ENCODE measurements around the gene RALGPS1.

RALGPS1 gene

DNA sequence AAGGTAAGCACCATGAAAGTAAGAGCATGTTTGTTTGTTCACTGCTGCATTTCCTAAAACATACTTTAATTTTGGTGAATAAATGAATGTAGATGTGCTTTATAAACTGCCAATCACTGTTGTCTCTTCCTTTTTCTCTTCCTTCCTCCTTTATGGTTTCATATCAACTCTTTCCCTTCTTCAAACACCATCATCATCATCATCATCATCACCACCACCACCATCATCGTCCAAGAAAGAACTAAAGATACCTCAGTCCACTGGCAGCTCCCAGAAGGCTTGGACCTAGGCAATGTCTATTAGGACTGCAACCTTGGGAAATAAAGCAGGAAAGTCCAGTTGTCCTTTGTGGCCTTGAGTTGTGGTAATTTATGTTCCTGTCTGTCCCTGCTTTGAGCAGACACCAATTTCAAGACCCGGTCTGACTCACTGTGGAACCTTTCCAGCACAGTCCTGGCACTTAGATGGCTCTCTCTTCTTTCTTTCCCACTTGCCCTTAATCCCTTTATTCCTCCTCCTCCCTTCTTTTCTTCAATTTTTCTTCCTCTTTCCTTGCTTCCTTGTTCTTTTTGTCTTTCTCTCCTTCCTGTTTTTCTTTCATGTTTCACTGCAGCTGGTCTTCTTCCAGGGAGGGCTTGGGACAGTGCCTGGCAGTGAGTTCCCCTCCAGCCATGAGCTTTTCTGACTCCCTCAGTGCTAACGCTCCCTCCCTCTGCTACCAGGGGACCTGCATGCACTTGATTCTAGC, 108.5 kb downstream of the RALGPS1 start:
- DNase-seq, result no peak

DNA sequence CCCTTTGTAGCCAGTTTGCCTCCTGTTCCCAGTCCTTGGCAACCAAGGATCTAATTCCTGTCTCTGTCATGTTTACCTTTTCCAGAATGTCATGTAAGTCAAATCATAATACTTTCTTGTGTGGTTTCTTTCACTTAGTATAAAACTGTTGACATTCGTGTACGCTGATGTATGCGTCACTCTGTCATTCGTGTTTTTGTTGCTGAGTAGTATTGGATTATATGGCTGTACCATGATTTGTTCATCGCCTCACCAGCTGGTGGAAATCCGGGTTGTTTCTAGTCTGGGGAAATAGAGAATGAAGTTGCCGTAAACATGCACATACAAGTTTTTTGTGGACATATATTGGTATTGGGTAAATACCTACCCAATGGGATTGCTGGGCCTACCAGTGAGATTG, 110.5 kb downstream of the RALGPS1 start:
- no peak for DNase-seq

DNA sequence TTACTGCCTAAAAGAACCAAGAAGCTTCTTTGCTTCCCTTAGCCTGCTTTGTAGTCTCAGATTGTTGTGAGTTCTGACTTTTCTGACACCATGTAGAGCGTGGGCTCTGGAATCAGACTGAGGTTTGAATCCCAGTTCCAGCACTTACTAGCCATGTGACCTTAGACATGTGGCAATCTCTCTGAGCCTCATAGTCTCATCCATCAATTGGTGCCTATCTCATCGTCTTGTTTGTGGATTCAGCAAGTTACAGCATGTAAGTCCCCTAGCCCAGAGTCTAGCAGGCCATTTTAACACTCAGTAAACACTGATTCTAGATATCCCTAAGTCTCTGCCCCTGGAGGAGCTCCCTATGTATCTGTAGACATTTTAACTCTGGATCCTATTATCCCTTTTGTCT, 113.1 kb downstream of the RALGPS1 start:
- no peak for DNase-seq

DNA sequence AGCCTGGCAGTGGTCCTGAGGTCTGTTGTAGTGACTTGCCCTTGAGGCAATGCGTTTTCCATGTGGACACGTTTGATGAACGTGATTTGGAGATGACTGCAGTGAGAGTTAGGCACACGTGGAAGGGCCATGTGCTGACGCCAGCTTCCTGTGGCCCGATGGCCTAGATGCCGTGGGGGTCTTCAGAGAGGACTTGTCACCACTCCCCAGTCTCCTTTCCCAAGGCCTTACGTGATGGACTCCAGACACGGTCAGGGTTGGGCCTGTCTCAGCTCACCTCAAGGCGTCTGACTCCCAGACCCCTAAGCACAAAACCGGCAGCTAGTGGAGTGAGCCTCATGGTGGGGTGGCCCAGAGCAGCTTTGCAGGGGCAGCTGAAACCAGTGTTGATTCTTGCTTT, 115.0 kb downstream of the RALGPS1 start:
- no peak for DNase-seq

DNA sequence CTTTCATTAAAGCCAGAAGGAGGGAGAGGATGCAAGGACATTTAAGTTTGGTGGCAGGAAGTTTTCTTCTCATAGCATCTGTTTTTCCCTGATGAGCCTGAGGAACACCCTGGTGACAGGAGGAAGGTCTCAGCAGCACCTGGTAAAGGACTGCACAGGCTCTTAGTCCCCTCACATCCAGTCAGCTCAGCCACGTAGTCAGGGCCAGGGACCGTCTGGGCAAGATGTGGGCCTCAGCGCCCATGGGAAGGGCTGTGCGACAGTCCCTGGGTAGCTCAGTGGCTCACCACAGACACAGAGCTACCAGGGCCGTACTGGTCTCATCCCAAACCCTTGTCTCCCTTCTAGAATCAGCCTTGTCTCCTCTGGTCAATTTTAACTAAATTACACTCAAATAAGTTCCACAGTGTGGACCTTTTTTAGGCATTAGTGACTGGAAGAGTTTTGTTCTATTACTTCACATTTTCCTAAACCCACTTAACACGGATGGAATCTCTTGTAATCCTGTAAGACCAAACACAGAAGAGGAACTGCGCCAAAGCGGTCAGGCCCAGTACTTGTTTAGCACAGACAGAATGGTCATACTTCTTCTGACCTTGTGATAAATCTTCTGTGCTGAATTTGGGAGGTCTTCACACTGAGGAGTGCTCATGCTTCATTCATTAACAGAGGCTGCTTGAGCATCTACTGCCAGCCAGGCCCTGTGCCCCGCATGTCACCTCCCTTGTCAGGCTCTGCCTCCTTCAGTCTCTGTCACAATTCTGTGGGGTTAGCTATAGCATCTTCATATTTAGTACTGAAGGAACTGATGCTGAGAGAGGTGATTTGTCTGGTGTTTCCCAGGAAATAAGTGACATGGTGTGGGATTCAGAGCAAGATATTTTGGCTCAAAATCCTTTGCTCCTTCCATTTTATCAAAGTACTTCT, 116.5 kb downstream of the RALGPS1 start:
- no peak for DNase-seq

DNA sequence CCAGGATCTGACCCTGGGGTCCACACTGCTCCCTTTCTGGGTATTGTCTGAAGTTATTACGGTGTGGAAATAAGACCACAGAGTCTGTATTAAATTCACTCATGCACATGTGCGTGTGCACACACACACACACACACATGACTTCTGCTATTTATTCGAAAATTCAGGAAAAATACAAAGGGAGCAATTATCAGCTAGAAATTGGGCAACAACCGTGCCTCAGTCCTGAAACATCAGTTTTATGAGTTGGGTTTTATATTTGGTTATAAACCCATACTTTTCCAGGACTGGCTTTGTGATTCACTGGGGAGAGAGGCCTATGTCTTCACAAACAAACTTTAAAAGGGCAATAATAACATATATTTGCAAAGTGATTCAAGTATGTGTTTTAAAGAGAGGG, 117.7 kb downstream of the RALGPS1 start:
- no peak for DNase-seq

DNA sequence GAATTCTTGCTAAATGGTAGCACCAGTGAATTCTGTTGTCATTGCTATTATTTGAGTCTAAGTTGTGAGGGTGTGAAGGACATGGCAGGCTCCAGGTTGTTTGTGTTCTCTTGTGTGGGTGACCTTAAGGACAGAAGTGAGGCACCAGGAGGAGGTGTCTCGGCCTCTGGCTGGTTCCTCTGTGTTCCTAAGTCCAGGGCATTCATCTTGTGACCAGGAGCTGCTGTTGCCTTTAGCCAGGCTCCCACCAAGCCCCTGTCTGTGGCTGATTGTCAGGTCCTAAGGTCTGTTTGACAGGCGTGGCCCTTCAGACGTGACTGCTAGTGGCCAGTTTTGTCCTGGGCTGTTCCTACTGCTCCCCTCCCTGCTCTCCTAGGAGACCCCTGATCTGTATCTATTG, 118.5 kb downstream of the RALGPS1 start:
- no peak for DNase-seq

DNA sequence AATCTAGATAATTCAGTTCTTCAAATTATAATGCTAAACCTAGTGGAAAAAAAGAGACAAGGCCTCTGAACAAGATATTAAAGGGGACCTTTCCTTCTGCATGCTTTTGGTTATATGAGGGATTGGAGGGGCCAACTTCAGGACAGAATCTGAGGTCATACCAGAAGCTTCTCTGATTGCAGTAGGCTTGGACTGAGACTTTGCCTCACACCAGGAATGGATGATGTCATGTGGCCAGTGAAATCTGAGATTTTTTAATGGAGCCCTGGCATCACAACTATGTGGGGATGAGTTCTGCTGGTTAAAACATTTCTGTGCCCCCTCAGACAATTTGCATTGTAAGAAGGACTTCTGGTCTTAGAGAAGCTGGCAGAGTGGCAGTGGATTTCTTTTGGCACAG, 119.2 kb downstream of the RALGPS1 start:
- DNase-seq, result no peak

DNA sequence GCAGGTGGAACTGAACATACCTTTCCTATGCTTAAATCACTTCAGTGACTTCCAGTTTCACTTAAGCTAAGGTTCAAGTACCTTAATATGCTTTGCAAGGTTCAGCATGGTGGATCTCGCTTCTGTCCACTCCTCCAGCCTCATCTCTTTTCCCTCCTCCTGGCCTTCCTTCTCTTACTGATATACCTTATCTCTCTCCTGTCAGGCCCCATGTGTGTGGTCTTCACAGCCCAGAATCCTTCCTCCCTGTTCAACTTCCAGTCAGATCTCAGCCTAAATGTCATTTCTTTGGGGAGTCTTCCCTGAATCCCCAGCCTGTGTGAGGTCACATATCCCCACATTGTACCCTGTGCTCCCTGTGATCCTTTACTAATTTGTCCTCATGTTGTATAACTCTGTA, 120.1 kb downstream of the RALGPS1 start:
- DNase-seq, result no peak

DNA sequence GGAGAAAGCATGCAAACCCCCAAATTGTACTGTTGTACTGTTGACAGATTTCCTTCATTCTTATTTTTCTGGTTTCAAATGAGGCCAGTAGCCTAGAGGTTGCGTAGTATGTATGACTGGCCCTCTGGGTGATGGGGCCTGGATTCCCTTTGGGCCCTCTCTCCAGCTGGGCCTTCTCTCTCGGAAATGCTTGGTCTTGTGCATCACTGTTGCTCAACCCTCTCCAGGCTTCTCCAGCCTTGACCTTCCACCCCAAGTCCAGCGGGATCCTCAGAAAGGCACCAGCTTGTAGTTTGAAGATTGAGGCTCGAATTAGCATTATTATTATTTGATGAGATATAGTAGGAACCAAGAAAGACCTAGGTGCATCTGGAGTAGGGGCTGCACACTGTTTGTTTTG, 120.8 kb downstream of the RALGPS1 start:
- no peak for DNase-seq

DNA sequence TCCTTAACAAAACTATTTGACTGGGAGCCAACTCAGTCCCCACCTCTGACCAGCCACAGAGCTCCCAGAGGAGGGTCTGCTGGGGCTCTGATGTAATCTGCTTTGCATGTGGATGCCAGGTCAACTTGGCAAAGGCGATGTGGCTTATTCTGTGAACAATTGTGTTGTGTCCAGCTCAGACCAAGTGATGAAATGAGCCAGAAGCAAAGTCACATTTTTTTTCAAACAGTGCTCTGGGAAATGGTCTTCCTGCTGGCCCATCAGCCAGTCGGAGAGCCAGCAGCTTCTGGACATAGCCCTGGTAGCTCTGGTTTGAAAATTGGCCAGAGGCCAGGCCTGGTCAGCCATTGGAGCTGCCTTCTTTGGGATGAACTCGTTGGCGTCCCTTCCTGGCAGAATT, 121.4 kb downstream of the RALGPS1 start:
- DNase-seq, result no peak

DNA sequence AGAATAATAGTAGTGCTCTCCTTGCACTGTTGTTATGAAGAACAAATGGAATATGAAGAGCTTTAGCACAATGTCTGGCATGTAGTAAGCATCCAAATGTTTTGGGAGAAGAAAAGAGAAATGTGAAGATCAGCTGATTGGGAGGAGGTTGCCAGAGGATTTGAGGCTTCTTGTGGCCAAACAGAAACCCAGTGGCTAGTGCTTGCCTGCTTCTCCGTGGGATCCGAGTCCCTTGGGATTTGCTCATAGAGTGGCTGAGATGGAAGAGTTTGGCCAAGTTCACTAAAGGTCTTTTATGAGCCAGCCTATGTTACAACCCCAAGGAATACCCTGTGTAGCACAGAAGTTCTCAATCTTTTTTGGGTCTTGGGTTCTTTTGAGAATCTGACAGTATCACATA, 121.9 kb downstream of the RALGPS1 start:
- no peak for DNase-seq

DNA sequence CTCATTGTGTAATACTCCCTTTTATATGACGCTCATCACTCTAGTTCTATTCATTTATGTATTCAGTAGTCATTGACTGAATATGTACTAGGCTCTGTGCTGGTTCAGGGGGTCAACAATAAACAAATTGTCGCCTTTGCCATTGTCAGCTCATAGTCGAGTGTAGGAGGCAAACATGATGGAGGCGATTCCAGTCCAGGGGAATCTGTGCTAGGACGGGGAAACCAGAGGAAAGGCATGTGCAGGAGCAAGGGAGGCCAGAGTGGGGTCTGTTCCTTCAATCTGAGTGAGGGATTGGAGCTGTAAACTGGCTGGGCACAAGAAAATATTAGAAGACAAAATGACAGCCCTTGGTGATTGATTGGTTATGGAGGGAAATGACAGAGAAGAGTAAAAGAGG, 123.9 kb downstream of the RALGPS1 start:
- DNase-seq, result no peak

DNA sequence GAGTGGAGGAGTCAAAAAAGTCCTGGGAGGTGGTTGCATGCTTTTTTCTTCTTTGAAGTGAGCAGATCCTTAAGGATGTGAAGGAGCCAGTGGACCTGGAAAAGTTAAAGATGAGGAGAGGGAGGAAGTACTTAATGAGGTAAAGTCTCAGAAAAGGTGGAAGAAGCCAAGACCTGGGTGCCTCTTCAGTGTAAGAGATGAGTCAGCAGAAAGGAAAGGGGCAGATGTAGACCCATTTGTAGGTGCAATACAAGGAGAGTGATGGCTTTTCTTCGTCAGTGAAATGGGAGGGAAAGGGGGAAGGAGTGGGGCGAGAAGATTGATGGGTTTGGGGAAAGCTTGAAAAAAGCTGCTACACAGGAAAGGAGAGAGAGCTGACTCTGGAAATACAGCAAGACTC, 124.9 kb downstream of the RALGPS1 start:
- no peak for DNase-seq

DNA sequence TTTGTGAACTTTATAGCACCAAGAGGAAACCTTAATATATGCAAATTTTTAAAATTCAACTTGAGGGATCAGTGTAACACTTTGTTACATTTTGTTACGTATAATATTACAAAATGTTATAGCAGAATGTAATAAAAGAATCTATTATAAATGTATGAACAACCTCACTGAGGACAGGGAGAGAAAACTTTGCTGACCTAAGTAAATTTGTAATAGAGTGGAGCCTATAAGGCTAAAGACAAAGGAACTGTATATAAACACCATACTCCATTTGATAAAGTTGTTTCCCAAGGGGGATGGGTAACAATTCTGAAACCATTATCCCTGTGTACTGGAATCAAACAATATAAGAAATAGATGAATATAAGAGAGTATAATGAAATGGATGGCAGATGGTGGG, 130.6 kb downstream of the RALGPS1 start:
- no peak for DNase-seq

DNA sequence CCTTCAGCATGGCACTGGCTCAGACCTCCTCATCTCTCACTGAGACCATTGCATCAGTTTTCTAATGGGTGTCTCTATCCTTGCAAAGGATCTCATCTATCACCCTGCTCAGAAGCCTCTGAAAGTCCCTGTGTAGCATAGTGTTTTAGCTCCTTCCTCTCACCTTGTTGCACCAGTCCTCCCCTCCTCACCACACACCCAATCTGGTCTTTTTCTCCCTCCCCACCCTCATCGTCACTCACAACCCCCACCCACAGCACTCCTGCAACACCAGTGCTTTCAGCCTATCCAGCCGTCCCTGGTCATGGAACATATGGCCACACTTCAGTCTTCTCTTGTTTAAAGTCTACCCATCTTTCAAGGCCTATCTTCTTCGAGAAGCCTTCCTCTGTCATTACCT, 133.4 kb downstream of the RALGPS1 start:
- DNase-seq, result no peak

DNA sequence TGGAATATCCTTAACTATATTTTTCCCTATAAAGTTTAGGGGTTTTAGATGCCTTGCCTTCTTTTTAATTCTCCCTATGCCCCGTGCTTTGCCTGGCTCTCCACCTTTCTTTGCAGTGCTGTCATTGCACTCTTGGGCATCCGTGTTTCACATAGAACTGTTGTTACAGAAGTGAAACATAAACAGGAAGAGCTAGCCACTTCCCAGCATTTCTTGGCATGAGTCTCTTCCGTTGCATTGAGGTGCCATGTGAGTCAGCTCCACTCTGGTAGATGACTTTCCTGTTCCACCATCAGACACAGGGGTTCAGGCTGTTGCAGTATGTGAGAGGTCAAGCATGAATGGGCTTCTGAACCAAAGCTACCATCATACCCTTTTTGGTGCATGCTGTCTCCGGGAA, 134.5 kb downstream of the RALGPS1 start:
- no peak for DNase-seq

DNA sequence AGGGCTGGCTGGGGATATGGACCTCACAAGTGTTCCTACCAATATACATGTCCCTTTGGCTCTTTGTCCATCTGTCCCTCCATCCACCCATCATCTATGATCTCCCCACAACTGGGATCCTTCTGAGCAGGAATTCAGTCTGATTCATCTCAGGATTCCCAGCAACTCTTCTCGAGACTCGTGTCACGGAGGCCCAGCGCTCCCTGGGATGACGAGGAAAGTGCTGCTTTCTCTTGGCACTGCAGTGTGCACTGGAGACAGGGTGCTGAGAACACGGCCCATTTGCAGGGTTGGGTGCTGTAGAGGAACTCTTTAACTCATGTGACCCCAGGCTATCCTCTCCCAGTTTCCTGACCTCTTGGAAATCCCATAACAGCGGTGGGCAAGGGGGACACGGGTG, 135.0 kb downstream of the RALGPS1 start:
- no peak for DNase-seq

DNA sequence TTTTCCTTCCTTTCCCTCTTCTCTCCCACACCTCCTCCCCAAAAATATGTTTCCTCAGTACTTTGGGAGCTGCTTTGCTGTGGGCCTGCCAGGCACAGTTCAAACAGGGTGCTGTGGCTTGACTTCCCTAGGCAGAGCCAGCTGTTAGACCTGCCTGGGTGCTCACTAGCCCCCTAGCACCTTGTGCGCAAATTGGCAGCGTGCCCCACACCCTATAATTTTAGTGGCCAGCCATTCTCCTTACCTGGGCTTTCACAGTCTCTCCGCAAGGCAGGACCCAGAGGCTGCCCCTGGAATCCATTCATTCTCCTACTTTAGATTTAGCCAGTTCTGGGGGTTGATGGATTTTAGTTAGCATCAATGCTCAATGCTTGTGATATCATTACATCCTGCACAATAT, 135.6 kb downstream of the RALGPS1 start:
- DNase-seq, result no peak

DNA sequence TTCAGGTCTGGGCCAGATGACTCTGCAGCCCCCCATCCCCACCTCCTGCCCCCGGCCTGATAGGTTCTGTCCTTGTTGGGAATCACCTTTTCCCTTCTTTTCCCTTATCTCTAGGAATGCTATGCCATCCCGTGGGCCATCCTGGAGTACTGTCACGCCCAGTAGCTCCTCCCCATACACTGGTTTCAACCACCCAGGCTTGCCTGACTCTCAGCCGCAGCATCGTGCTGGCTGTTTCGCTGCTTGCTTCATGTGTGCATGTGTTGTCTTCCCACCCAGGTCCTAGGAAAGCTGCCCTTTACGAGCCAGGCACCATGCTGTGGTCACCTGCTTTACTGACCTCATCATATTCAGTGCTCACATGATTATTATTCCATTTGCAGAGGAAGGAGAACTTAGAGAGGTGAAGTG, 136.0 kb downstream of the RALGPS1 start:
- no peak for DNase-seq

DNA sequence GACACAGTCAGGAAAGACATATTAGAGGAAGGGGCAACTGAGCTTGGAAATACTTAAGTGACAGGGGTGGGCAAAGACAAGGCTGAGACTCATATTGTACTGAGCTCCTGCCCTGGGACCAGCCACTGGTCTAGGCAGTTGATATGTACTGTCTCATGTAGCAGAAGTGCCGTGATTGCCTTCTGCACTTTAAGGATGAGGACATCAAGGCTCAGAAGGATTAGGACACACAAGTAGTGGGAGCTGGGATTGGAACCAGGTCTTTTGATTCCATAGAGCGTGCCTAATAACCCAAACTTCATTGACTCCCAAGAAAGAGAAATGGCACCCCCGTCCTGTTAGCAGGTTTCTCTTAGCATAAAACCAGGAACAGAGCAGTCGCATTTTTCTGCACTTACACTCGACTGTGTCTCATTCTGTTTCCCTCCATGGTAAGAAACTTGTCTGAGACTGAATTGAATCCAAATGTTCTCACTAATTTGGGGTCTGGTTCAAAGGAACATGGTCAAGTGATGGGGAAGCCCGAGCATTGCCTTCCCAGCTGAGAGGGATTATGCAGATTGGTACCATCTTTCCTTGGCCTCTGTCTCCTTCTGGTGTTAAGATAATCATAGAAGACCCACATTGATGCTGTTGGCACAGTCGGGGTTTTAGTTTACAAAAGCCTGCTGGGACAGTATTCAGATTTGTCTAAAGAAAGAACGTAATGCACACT, 137.5 kb downstream of the RALGPS1 start:
- DNase-seq, result no peak

DNA sequence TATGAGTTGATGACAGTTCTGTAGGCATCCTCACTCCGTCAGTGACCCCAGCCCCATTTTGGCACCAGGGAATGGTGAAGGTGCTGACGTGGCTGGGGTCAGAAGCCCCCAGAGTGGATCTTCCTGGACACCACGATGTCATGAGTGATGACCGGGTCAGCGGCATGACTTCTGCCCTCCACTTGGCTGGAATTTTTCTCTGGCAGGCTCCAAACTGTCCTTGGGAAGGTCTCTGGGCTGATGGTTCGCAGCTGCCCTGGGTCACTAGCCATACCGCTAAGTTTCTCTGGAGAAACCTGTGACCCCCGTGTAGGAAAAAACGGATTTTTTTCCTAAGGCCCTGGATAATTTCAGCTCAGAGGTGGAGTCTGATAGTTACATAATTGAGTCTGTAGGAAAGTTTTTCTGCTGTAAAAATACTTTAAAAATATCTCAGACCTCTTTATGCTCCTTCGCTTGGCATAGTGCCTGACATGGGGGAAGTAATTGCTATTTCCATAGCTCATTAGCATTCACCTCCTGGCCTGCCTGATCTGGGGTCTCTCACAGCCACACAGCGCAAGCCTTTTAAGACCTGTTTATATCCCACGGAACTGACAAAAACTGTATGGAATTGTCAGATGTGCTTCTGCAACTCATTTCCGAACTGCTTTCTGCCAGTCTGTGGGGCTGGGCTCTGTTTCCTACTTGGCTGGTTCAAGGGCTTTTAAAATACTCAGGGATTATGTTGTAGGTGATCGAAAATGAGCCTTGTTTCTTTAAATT, 138.7 kb downstream of the RALGPS1 start:
- no peak for DNase-seq

DNA sequence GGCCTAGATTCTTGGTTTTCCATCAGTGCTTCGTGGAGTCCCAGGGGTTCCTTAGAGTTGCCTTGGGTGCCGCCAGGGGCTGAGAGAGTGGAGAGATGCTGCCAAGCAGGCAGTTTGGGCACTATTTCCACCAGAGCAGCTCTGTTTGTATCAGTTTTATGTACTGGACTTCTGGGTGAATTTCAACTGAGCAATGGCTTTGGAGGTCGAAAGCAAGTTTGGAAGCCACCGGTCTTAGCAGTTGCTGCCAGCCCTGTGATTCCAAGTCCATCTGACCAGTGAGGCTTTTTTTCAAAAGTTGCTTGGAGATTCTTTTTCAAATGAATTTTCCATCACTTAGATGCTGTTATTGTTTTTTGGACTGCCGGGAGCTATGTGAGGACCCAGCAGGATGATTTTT, 139.4 kb downstream of the RALGPS1 start:
- DNase-seq, result no peak

All from cortex of kidney (tissue), 1 donor.